HepG2 (cell line): ENCODE results near the gene TMEM14A. TPM values are rescaled to one million over a fixed set of nuclear protein-coding genes. Genes with fewer than 3 reads are reported as not detected.

Experiments
- CC2D1A ChIP-seq: sonication (generic); formaldehyde crosslinking; IDR thresholded peaks from 2 replicates; pipeline ENCODE4 v1.8.1; 2023; ENCODE audit warnings: mild to moderate bottlenecking, missing genetic modification reagents
- FOXK2 ChIP-seq: fragments of 450-650 bp; IDR thresholded peaks from 2 replicates; pipeline ENCODE4 v1.6.1; 2016
- KLF16 ChIP-seq, 2 experiments: sonication (generic) in 1 of 2; formaldehyde crosslinking in 1 of 2; IDR thresholded peaks; 2 replicates each; pipeline versions ENCODE4 v1.6.1 to v1.8.0; 2016 to 2023; ENCODE audit warnings: missing genetic modification reagents in 2 of 2, missing compliant biosample characterization in 1 of 2
- MATR3 ChIP-seq: sonication (generic); formaldehyde crosslinking; IDR thresholded peaks from 2 replicates; pipeline ENCODE4 v1.4.0; 2020; ENCODE audit warnings: missing genetic modification reagents
- SIX4 ChIP-seq: sonication (generic); formaldehyde crosslinking; IDR thresholded peaks from 2 replicates; pipeline ENCODE4 v1.4.0; 2020; ENCODE audit warnings: missing genetic modification reagents
- SMAD9 ChIP-seq: sonication (generic); formaldehyde crosslinking; IDR thresholded peaks from 2 replicates; pipeline ENCODE4 v1.5.1; 2020; ENCODE audit warnings: mild to moderate bottlenecking, missing genetic modification reagents
- SMARCE1 ChIP-seq: fragments of 450-650 bp; IDR thresholded peaks from 2 replicates; pipeline ENCODE4 v1.6.1; 2017; ENCODE audit warnings: borderline replicate concordance
- SP2 ChIP-seq: sonication (generic); formaldehyde crosslinking; IDR thresholded peaks from 2 replicates; pipeline ENCODE4 v1.5.1; 2020; ENCODE audit warnings: mild to moderate bottlenecking, missing genetic modification reagents
- TEAD2 ChIP-seq: sonication (generic); formaldehyde crosslinking; IDR thresholded peaks from 2 replicates; pipeline ENCODE4 v1.9.0; 2021; ENCODE audit warnings: missing genetic modification reagents
- ZBTB20 ChIP-seq: sonication (generic); formaldehyde crosslinking; IDR thresholded peaks from 2 replicates; pipeline ENCODE4 v1.8.1; 2023; ENCODE audit warnings: missing genetic modification reagents, low read depth, mild to moderate bottlenecking, borderline replicate concordance
- ZNF761 ChIP-seq: sonication (generic); formaldehyde crosslinking; conservative IDR thresholded peaks from 2 replicates; pipeline ENCODE4 v1.4.0; 2020; ENCODE audit warnings: mild to moderate bottlenecking, missing genetic modification reagents
- polyA plus RNA-seq, 8 experiments: library from polyadenylated mRNA; depleted of rRNA in 3 of 8; stranded (reverse) in 7 of 8; unstranded in 1 of 8; fragments of >200 nt; fragmentation: Illumina TruSeq in 4 of 8; extraction: Trizol in 4 of 8; gene quantifications; 2 replicates each; pipeline versions ENCODE4 v1.2.1 to v1.2.3, GENCODE V29; 2011 to 2016; ENCODE audit warnings: low read depth in 4 of 8, missing spikeins in 1 of 8, mixed read lengths in 1 of 8; ENCODE audit not compliant: insufficient read depth in 1 of 8
- total RNA-seq, 5 experiments: library from RNA; depleted of rRNA; stranded (reverse); fragments of >200 nt; fragmentation: Illumina TruSeq; extraction: Trizol; gene quantifications; 2 replicates each; pipeline ENCODE4 v1.2.3, GENCODE V29; 2016; ENCODE audit warnings: low read depth in 1 of 5
- TF ChIP-seq, protein P1 (sequence below): IDR thresholded peaks from 2 replicates; pipeline ENCODE4 v1.6.1; 2016; ENCODE audit warnings: low read depth, missing genetic modification reagents, missing compliant biosample characterization
- TF ChIP-seq, protein P2 (sequence below), 2 experiments: fragments of 450-650 bp in 1 of 2; sonication (generic) in 1 of 2; formaldehyde crosslinking; IDR thresholded peaks; 2 replicates each; pipeline versions ENCODE4 v1.5.0 to v1.8.0; 2020 to 2022; ENCODE audit warnings: mild to moderate bottlenecking in 1 of 2, missing genetic modification reagents in 1 of 2

The TMEM14A gene
- total and polyA plus RNA-seq, 2 of the 13 experiments (the other 11 are each of a cell fraction or from before 2014, with no cell fraction given): 24.6 to 73.7 TPM

DNA sequence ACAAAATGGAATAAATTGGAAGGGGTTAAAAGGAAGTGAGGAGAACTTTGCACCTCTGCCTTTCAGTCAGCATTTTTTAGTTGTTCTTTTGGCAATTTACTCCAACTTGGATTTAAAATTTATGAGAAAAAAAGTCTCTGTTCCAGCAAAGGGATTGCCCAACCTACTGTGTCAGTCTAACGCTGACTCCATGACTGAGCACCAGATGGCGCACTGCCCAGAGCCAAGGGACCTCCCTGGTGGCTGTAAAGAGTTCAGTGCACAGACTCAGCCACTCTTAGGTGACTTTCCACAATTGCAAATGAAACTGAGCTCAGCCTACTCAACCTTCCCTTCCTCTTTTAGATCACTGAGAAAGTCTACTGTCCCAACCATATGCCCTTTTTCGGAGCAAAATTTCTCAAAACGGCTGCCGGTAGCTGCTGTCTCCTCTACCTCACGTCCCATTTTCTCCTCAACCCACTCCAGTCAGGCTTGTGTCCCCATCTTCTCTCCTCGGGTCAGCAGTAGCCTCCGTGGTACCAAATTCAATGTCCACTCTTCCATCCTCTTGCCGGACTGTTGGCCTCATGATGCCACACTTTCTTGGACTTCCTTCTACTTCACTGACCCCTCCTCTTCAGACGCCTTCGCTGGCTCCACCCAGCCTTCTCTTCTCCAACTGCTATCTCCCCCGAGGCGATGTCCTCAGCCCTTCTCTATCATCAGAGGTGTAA lies 53.7 kb downstream of the TMEM14A start (continued):
- TF ChIP-seq, protein P1, sequence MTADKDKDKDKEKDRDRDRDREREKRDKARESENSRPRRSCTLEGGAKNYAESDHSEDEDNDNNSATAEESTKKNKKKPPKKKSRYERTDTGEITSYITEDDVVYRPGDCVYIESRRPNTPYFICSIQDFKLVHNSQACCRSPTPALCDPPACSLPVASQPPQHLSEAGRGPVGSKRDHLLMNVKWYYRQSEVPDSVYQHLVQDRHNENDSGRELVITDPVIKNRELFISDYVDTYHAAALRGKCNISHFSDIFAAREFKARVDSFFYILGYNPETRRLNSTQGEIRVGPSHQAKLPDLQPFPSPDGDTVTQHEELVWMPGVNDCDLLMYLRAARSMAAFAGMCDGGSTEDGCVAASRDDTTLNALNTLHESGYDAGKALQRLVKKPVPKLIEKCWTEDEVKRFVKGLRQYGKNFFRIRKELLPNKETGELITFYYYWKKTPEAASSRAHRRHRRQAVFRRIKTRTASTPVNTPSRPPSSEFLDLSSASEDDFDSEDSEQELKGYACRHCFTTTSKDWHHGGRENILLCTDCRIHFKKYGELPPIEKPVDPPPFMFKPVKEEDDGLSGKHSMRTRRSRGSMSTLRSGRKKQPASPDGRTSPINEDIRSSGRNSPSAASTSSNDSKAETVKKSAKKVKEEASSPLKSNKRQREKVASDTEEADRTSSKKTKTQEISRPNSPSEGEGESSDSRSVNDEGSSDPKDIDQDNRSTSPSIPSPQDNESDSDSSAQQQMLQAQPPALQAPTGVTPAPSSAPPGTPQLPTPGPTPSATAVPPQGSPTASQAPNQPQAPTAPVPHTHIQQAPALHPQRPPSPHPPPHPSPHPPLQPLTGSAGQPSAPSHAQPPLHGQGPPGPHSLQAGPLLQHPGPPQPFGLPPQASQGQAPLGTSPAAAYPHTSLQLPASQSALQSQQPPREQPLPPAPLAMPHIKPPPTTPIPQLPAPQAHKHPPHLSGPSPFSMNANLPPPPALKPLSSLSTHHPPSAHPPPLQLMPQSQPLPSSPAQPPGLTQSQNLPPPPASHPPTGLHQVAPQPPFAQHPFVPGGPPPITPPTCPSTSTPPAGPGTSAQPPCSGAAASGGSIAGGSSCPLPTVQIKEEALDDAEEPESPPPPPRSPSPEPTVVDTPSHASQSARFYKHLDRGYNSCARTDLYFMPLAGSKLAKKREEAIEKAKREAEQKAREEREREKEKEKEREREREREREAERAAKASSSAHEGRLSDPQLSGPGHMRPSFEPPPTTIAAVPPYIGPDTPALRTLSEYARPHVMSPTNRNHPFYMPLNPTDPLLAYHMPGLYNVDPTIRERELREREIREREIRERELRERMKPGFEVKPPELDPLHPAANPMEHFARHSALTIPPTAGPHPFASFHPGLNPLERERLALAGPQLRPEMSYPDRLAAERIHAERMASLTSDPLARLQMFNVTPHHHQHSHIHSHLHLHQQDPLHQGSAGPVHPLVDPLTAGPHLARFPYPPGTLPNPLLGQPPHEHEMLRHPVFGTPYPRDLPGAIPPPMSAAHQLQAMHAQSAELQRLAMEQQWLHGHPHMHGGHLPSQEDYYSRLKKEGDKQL (CRISPR knock-in tag): no peak
- no peak for TF ChIP-seq MATR3
- no peak; the same call in 1 of the 2 replicates for TF ChIP-seq ZNF761 (CRISPR knock-in tag)
- TF ChIP-seq SMARCE1: no peak
- TF ChIP-seq, protein P2, sequence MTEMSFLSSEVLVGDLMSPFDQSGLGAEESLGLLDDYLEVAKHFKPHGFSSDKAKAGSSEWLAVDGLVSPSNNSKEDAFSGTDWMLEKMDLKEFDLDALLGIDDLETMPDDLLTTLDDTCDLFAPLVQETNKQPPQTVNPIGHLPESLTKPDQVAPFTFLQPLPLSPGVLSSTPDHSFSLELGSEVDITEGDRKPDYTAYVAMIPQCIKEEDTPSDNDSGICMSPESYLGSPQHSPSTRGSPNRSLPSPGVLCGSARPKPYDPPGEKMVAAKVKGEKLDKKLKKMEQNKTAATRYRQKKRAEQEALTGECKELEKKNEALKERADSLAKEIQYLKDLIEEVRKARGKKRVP (CRISPR knock-in tag; IDR thresholded peaks at IDR 0.05): 0 out of 4 replicates have a peak, but pooled peaks of 1 of the 2 experiments have one; percentile 16
- peak in 1 of 2 experiments; percentile 65; a peak in 1 of 4 replicates for TF ChIP-seq KLF16 (CRISPR knock-in tag; IDR thresholded peaks at IDR 0.05)
- TF ChIP-seq ZBTB20 (CRISPR knock-in tag): no peak
- no peak for TF ChIP-seq CC2D1A (CRISPR knock-in tag)
- no peak for TF ChIP-seq FOXK2
- no peak for TF ChIP-seq SMAD9 (CRISPR knock-in tag)
- no peak for TF ChIP-seq TEAD2
- TF ChIP-seq SP2: no peak
- no peak for TF ChIP-seq SIX4 (CRISPR knock-in tag)
